IPS DF 4.7 (cell line): ENCODE results near the gene CLTB.
"Not testable (repeated sequence)": the region's sequence is repeated elsewhere in the genome, so short reads cannot be mapped to it uniquely, and the experiment has no call there.

Source experiments
- DNase-seq: peaks from one replicate; pipeline ENCODE4 v3.0.0-alpha.2; 2013; ENCODE audit warnings: low spot score; ENCODE audit errors: extremely low read depth

The CLTB gene

DNA sequence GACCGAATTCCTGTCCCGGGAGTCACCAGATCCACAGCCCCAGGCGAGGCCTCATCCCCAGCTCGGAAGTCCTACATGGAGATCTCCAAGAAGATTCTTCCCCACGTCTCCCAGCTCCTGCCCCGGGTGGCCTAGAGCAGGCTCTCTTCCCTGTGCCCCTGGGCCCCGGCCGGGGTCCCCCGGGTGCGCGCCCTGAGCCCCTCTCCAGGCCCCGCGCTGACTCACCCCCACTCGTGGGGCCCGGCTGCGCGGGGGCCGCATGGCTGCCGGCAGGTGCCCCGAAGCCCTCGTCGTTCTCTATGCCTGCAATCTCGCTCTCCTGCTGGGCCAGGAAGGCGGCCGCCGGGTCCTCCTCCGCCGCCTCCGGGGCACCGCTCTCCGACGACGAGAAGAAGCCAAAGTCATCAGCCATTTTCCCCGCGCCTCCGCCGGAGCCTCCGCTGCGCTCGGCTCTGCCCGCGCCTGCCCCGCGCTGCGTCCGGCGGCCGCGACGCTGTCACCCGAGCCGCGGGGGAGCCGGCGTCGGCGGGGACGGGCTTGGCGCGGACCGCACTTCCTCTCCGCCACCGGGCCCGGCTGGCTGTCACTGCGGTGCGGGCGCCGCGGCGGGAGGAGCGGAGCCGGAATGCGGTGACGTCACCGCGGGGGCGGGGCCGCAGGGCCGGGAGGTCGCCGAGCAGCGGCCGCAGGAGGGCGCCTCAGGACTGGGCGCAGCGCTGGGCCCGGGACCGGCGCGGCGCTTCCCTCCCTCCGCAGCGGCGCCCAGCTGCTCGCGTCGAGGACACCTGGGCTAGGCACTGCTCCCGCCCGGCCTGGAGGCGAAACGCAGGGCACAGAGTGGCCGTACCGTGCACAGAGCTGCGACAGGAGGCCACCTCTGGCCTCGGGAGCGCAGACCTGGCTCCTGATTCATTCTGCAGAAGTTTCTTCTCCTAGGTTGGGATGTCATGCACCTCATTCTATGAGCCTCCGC lies at the start of gene CLTB:
CLTB (minus strand) TSS at position 588 of the 973 bp plus-strand sequence; CDS start at position 412, 176 bp downstream.
- DNase-seq, result peak; percentile 36

- DNase-seq, result no peak
Observed at GRCh38 chr5:176463113-176463764, 46.9 kb upstream of the CLTB start.

GRCh38 chr5:176461349-176461748 lies 45.0 kb upstream of the CLTB start:
- no peak for DNase-seq

DNA sequence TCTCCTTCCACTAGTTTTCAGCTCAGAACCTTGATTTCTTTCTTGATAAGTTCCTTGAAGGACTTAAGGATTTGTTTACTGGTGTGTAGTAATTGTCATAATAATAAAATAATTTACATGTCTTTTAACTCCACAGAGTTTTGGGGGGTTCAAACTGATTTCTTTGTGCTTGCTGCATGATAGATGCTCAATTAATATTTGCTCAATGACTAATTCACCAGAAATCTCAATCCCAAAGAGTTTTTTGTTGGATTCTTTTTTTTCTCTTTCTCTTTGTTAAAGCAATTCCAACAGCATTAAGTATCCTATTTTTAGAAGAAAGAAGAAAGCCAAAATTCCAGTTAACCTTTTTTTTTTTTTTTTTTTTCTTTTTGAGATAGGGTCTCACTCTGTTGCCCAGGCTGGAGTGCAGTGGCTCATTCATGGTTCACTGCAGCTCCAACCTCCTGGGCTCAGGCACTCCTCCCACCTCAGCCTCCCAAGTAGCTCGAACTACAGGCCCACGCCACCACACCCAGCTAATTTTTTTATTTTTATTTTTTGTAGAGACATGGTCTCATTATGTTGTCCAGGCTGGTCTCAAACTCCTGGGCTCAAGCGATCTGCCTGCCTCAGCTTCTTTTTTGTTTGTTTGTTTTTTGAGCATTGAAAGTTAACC lies 42.7 kb upstream of the CLTB start:
- DNase-seq, result no peak

GRCh38 chr5:176454724-176455394 lies 38.5 kb upstream of the CLTB start:
- no peak for DNase-seq

DNA sequence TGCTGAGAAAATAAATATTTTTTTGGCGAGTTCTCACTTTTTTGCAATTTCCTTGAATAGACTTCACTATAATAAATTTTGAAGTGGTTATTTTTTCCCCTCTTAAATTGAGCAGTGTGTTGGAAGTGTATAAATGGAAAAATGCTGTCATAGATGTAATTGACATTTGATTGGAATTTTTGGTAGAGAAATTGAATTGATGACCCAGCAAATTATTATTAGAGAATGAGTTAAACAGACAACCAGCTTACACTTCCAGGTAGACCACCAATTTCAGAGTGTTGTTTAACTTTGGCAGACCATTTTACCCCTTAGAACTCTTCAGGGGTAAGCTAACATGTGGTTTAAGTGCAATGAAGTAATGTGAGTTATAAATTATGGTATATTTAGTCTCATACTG lies 33.7 kb upstream of the CLTB start:
- no peak for DNase-seq

DNA sequence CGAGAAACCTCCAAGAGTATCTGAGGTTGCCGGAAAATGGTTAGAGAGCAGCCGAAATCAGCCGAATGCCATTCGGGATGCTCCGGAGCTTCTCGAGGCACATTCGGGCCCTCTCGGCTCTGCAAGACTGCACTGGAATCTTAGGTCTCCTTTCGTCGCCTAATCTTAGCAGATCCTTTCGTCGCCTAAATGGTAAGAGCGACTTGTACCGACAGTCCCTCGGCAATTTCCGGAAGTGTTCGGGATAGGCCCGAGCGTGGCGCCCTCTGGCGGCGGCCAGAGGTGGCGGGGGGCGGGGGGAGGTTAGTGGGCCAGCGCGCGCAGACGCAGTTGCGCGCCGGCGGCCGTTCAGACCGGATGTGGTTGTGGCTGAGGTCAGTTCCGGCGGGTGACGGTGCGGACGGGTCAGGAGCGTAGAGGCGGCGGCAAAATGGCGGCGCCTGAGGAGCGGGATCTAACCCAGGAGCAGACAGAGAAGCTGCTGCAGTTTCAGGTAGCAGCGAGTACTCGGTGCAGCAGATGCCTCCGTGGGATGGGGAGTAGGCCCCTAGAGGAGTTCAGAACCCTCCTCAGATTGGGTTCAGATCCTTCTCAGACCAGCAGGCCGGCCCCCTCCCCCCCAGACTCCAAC lies 31.8 kb upstream of the CLTB start, which contains the start of gene FAF2:
FAF2 (plus strand) TSS at position 408 of the 631 bp plus-strand sequence; CDS start at position 431, 23 bp downstream.
- DNase-seq, result peak; percentile 93

DNA sequence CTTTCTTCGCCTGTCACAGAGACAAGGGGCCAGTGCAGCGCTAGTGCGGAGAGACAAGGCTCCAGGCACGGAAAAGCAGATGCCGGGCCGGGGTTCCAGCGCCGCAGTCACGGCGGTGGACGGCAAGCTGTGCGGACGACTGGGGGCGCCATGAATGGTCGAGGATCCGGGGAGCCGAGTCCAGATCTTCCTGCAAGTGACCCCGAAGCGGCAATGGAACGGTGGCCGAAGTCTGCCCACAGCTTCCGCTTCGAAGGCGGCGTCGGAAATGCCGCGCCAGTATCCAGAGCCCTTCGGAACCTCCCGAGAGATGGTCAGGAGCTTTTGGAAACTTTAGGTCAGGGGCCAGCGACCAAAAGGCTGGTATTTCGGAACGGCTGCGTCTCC lies 31.2 kb upstream of the CLTB start:
- no peak for DNase-seq

GRCh38 chr5:176446884-176447590 lies 30.7 kb upstream of the CLTB start:
- no peak for DNase-seq

- no peak for DNase-seq
Observed at GRCh38 chr5:176446028-176446665, 29.8 kb upstream of the CLTB start.

DNA sequence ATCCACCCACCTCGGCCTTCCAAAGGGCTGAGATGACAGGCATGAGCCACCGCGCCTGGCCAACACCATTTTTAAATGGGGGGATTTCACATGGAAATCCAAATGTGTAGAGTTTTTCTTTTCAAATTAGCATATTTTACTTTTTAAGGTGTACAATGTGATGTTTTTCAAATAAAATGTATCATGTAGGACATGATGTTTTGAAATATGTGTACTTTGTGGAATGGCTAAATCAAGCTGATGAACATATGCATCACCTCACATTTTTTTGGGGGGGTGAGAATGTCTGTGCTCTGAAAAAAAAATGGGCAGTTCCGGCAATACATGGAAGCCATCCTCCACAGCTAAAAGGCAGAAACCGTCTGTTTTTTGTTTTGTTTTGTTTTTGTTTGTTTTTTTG lies 28.4 kb upstream of the CLTB start:
- no peak for DNase-seq

DNA sequence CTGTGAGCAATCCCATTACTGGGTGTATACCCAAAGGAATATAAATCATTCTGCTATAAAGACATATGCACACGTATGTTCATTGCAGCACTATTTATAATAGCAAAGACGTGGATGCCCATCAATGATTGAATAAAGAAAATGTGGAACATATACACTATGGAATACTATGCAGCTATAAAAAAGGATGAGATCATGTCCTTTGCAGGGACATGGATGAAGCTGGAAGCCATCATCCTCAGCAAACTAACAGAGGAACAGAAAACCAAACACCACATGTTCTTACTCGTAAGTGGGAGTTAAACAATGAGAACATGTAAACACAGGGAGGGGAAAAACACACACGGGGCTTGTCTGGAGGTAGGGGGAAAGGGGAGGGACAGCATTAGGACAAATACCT lies 26.6 kb upstream of the CLTB start:
- not testable (repeated sequence) for DNase-seq

DNA sequence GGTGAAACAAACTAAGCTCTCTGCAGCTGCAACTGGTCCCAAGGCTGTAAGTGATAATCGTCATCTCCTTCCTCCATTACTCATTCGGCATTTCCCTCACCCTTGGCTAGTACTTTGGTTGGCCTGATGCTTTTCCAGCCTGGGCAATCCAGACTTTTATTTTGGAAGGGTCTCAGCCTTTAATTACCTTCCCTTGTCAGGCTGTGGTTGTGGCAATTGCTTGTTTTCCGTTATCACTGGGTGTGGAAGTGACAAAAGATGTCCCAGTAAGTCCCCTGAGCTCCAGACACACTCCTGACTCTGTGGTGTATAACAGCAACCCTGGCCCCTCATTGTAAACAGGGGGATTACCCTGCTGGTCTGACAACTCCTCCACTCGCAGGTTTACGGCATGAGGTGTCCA lies 25.6 kb upstream of the CLTB start:
- DNase-seq, result no peak

- DNase-seq, result no peak
Observed at GRCh38 chr5:176440927-176441706, 24.8 kb upstream of the CLTB start.

- no peak for DNase-seq
Observed at GRCh38 chr5:176438959-176439757, 22.8 kb upstream of the CLTB start.

DNA sequence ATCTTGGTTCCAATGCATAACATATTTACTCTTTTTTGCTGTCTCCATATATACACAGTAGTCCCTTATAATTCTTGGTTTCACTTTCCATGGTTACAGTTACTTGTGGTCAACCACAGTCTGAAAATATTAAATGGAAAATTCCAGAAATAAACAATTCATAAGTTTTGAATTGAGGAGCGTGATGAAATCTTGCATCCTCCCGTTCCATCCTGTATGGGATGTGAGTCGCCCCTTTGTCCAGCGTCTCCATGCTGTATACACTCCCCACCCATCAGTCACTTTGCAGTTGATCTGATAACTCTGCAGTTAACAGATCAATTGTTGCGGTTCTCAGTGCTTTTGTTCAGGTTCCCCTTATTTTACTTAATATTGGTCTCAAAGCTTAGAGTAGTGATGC lies 20.3 kb upstream of the CLTB start:
- DNase-seq, result no peak

DNA sequence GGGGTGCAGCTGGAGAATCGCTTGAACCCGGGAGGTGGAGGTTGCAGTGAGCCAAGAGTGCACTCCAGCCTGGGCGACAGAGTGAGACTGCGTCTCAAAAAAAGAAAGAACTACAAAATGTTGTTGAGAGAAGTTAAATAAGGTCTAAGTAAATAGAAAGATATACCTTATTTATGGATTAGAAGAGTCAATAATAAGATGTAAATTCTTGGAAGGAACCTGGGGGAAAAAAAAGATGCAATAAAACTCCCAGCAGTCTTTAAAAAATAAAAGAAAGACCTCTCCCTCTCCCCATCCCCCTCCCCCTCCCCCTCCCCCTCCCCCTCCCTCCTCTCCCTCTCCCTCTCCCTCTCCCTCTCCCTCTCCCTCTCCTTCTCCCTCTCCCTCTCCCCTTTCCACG lies 16.4 kb upstream of the CLTB start:
- DNase-seq, result no peak

GRCh38 chr5:176429972-176430371 lies 13.6 kb upstream of the CLTB start:
- DNase-seq, result no peak
